Sigmoid colon (tissue), 4 donors: ENCODE data around the gene PDGFRA.

Experiments used
- CTCF ChIP-seq, 4 experiments: fragments of 450-650 bp in 3 of 4; fragments of 200-600 bp in 1 of 4; IDR thresholded peaks; one replicate each; pipeline ENCODE4 v1.5.1; 2016 to 2019; ENCODE audit warnings: antibody characterized with exemption in 4 of 4, mild to moderate bottlenecking in 3 of 4, moderate library complexity in 2 of 4
- POLR2A ChIP-seq, 2 donors: fragments of 450-650 bp; IDR thresholded peaks; one replicate each; pipeline ENCODE4 v1.6.1; 2016; ENCODE audit warnings: antibody characterized with exemption in 2 of 2, mild to moderate bottlenecking in 2 of 2, moderate library complexity in 2 of 2
- POLR2AphosphoS5 ChIP-seq, 4 donors: sonication (generic); formaldehyde crosslinking; IDR thresholded peaks; one replicate each; pipeline ENCODE4 v1.6.1; 2017; ENCODE audit warnings: antibody characterized with exemption in 4 of 4

DNA sequence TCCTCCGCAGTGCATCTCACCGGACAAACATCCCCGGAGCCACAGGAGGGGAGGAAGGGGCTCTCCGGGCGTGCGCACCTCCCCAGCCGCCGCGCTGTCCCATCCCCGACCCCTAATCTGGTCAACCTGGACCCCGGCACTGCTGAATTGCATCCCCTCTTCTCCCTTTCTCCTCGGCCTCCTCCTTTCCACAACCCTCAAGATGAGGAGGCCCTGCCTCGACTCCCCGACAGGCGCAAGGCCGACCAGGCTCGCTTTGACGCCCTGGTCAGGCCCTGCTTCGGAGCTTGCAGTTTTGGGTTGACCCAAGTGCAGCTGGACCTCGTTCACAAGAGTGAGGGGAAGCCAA lies 2.3 kb downstream of the PDGFRA start:
- TF ChIP-seq CTCF (IDR thresholded peaks at IDR 0.05) (no peak), POLR2A (IDR thresholded peaks at IDR 0.05) (no peak), POLR2AphosphoS5 (IDR thresholded peaks at IDR 0.05) (no peak)
